Nephron progenitor cell (in vitro differentiated cells): ENCODE measurements around the gene ITGAX.

Experiments used
- DNase-seq: peaks from one replicate; pipeline ENCODE4 v3.0.0; 2021
- H3K27ac Mint-ChIP-seq: 2 replicates; pipeline ENCODE4 v1.8.0; 2021; ENCODE audit warnings: mild to moderate bottlenecking, moderate library complexity, mixed read lengths
- H3K27me3 Mint-ChIP-seq: 2 replicates; pipeline ENCODE4 v1.8.0; 2021; ENCODE audit warnings: mild to moderate bottlenecking, low read depth, mixed read lengths; ENCODE audit not compliant: poor library complexity
- H3K36me3 Mint-ChIP-seq: 2 replicates; pipeline ENCODE4 v1.8.0; 2021; ENCODE audit warnings: low read depth, mixed read lengths
- H3K4me1 Mint-ChIP-seq: 2 replicates; pipeline ENCODE4 v1.8.0; 2021; ENCODE audit warnings: mixed read lengths
- H3K4me3 Mint-ChIP-seq: 2 replicates; pipeline ENCODE4 v1.8.0; 2021; ENCODE audit warnings: mild to moderate bottlenecking, moderate library complexity, mixed read lengths
- H3K9me3 Mint-ChIP-seq: 2 replicates; pipeline ENCODE4 v1.8.0; 2021; ENCODE audit warnings: mild to moderate bottlenecking, moderate library complexity, mixed read lengths
- CTCF ChIP-seq: fragments of 200-600 bp; sonication (generic); IDR thresholded peaks from 2 replicates; pipeline ENCODE4 v1.5.0; 2021; ENCODE audit warnings: antibody characterized with exemption

The ITGAX gene

GRCh38 chr16:31397096-31397660 lies 42.2 kb downstream of the ITGAX start:
- no peak for TF ChIP-seq CTCF
- H3K9me3 Mint-ChIP-seq: peaks cover 8% of the 10 kb centered on the region
- H3K27ac Mint-ChIP-seq: no peak overlapping the region

GRCh38 chr16:31397701-31398100 lies 42.7 kb downstream of the ITGAX start:
- no peak for DNase-seq
- Mint-ChIP-seq H3K9me3 (peaks cover 8% of the 10 kb centered on the region), H3K4me1 (peaks cover 7% of the 10 kb centered on the region), H3K4me3 (no peak overlapping the region), H3K27me3 (peaks cover 6% of the 10 kb centered on the region), H3K27ac (no peak overlapping the region), H3K36me3 (no peaks in the 10 kb centered on the region)
- no peak for TF ChIP-seq CTCF

More at GRCh38 chr16:31397096-31397660, 42.2 kb downstream of the ITGAX start:
- Mint-ChIP-seq H3K4me1 (peaks cover 7% of the 10 kb centered on the region), H3K36me3 (no peaks in the 10 kb centered on the region), H3K4me3 (no peak overlapping the region), H3K27me3 (peaks cover 6% of the 10 kb centered on the region)
- no peak for DNase-seq

- Mint-ChIP-seq H3K9me3 (peaks cover 8% of the 10 kb centered on the region), H3K36me3 (no peaks in the 10 kb centered on the region), H3K4me1 (no peaks in the 10 kb centered on the region), H3K4me3 (no peak overlapping the region), H3K27me3 (peaks cover 9% of the 10 kb centered on the region), H3K27ac (no peak overlapping the region)
- no peak for TF ChIP-seq CTCF
- DNase-seq: no peak
Observed at GRCh38 chr16:31400191-31400590, 45.2 kb downstream of the ITGAX start.

GRCh38 chr16:31401436-31401835 lies 46.5 kb downstream of the ITGAX start:
- Mint-ChIP-seq H3K4me3 (no peak overlapping the region), H3K27ac (no peak overlapping the region), H3K36me3 (no peaks in the 10 kb centered on the region), H3K4me1 (no peaks in the 10 kb centered on the region), H3K9me3 (peaks cover 8% of the 10 kb centered on the region), H3K27me3 (peaks cover 9% of the 10 kb centered on the region)
- TF ChIP-seq CTCF: no peak
- DNase-seq: no peak

- H3K4me3 Mint-ChIP-seq: no peak overlapping the region
- TF ChIP-seq CTCF: no peak
- H3K9me3 Mint-ChIP-seq: peaks cover 8% of the 10 kb centered on the region
- H3K27ac Mint-ChIP-seq: no peak overlapping the region
- no peak for DNase-seq
- H3K27me3 Mint-ChIP-seq: peaks cover 10% of the 10 kb centered on the region
- no peaks in the 10 kb centered on the region for H3K36me3 Mint-ChIP-seq
- no peaks in the 10 kb centered on the region for H3K4me1 Mint-ChIP-seq
Observed at GRCh38 chr16:31402687-31403086, 47.7 kb downstream of the ITGAX start.

- no peak for TF ChIP-seq CTCF
- Mint-ChIP-seq H3K4me1 (no peaks in the 10 kb centered on the region), H3K27ac (no peak overlapping the region), H3K9me3 (peaks cover 8% of the 10 kb centered on the region), H3K4me3 (no peak overlapping the region), H3K27me3 (peaks cover 15% of the 10 kb centered on the region), H3K36me3 (no peaks in the 10 kb centered on the region)
- no peak for DNase-seq
Observed at GRCh38 chr16:31403590-31404352, 48.8 kb downstream of the ITGAX start.
